NOMO-1 treated with dmso at 0.1 percent for 144 hours (cell line): Measurements from ENCODE around the gene RPL19.

Experiments
- DNase-seq: peaks from one replicate; lab custom pipeline; 2025; ENCODE audit not compliant: unreplicated experiment; lab: John Stamatoyannopoulos, UW

Gene RPL19

DNA sequence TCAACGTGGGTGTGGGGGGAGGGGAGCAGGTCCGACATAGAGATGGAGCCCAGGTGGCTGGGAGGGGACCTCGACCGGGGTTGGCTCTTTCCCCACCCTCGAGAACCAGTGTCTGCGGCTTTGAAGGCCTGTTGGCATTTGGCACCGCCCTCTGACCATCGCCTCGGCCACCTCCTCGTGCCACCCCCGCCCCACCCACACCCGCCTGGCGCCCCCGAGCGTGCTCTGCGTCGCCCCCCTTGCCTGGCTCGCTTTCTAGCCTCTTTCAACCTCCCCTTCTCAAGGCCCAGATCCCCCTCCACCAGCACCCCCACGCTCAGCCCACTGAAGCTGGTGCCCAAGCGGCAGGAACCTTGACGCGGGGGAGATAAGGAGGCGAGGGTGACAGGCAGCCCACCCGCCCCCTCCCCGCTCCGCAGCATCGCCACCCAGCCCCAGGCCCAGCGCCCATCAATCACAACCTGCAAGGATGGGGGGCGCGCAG, 3.2 kb upstream of the RPL19 start:
- peak; percentile 37 for DNase-seq

DNA sequence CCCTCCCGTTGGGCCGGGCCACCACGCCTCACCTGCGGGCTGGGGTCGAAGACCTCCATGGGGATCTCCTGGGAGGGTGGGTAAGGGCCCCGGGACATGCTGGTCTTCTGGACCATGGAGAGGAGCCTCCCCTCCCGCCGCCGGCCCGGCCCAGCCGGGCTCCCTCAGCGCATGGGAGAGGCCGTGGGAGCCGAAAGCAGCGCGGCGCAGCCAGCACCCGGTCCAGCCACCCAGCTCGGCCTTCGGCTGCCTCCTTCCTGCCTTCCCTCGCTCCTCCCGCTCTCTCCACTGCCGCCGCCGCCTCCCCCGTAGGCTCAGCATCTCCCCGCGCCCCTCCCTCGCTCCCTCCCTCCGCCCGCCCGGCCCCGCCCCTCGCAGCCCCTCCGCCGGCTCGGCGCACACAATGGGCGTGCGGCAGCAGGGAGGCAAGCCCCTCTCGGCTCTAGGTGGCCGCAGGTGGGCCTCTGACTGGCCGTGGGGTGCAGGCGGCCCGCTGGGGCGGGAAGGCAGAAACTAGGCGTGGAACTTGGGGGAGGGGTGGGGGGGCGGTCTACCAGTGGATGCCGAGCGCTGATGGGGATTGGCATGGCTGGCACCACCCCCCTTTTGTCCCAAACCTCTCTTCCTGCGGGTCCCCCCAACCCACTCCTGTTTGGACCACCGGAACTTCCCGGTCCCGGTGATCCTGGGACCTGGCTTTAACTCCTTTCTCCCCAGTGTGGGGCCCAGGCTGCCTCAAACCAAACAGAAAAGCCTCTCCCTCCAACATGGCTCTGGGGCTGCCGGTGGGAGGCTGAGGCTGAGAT, 2.5 kb upstream of the RPL19 start, which contains the start of gene CACNB1:
TSS of gene CACNB1 (minus strand) at position 290 of the 806 bp plus-strand sequence. CDS start at position 116, 174 bp downstream.
- DNase-seq, result peak; percentile 52

DNA sequence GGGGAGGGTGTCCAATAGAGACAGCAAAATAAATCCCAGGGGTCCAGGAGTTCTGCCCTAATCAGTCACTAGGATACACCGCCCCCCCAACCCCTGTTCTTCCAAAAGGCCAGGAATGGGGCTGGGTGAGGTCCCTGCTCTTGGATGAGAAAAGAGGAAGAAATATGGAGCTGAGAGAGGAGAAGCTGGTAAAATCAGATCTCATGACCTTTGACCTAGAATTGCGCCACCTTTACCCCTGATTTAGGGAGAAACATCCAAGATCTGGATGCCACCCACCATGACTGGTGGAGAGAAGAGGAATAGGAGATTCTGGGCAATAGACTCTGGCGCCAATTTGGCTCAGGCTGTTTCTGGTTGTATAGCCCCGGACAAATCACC, 1.9 kb upstream of the RPL19 start:
- no peak for DNase-seq

DNA sequence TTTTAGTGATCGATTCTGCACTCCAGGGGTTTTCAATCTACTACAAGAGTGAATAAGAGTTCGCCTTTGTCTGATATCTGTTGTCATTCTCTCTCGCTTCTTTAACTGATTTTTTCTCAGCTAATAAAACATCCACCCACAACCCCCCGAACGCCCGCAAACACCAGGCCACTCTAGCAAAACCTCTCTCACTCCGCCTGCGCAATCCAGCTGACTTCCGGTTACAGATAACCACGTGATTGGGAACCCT, 338 bp upstream of the RPL19 start:
- peak; percentile 93 for DNase-seq

DNA sequence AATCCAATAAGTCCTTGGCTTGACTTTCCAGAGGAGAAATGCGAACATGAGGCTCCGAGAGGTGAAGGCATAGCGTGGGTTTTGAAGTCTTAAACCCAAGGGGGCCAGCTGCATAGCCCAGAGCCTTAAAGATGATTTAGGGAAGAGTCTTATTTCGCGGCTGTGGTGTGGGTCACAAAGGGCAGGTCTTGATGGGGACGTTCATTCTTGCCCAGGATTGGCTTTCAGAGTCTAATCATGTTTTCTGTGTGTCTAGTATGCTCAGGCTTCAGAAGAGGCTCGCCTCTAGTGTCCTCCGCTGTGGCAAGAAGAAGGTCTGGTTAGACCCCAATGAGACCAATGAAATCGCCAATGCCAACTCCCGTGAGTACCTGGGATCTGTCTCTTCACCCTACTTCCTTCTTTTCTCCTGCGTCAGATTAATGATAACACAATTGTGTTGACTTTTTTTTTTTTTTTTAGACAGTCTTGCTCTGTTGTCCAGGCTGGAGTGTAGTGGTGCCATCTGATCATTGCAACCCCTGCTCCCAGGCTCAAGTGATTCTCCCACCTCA, 951 bp downstream of the RPL19 start:
- DNase-seq, result no peak

DNA sequence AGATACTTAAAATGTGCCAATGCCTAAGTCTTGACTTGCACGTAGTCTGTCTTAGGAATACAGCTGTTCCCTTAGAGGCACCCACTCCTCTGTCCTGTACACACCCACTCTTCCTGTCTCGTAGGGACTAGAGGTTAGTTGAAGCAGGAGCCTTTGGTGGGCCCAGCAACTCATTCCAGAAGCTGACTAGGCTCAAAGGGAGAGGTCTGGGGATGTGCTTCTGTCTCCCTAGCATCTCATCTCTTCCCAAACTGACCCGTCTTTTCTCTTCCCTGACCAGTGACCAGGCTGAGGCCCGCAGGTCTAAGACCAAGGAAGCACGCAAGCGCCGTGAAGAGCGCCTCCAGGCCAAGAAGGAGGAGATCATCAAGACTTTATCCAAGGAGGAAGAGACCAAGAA, 4.2 kb downstream of the RPL19 start:
- no peak for DNase-seq

DNA sequence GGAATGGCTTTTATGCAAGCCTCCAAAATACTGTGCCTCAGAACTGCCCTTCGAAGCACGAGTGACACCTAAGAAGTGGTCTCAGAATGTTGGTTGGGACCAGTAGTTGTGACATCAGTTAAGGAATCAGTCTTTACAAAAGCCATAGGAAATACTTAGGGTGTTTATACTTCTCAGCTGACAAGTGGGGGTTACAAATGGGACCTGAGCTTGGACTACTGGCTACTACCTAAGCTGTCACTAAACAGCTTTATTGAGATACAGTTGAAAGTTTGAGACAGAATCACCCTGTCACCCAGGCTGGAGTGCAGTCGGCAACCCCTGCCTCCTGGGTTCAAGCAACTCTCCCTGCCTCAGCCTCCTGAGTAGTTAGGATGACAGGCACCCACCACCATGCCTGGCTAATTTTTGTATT, 5.0 kb downstream of the RPL19 start:
- no peak for DNase-seq

DNA sequence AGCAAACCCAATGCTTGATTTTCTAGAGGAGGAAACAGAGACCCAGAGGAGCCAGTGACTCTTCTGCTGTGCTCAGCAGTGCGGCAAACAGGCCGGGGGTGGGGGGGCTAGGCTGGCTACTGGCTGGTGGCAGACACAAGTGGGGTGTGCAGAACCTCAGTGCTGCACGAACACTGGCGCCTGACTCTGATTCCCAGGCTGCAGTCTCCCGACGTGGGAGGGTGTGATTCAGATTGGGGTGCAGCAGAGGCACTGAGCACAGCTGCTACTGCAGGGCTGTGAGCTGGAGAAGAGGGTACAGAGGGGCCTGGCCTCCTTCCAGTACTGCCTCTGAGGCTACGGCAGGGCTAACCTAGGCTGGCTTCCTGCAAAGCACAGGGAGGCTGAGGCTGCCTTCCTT, 8.1 kb downstream of the RPL19 start:
- no peak for DNase-seq

DNA sequence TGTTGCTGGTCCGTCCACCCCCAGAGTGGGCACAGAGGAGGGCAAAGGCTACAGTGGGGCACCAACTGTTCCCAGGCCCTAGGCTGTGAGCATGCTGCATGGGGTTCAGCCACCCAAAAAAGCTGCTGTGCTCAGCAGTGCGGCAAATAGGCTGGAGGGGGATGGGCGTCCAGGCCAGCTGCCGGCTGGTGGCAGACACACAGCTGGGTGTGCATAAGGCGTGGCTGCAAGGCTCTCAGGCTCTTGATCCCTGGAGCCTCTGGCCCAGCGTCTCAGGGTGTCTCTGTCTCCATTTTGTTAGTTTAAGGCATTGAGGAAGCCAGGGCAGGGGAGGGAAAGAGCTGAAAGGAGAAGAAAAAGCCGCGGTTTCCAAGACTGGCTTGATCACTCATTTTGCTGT, 8.8 kb downstream of the RPL19 start:
- no peak for DNase-seq

DNA sequence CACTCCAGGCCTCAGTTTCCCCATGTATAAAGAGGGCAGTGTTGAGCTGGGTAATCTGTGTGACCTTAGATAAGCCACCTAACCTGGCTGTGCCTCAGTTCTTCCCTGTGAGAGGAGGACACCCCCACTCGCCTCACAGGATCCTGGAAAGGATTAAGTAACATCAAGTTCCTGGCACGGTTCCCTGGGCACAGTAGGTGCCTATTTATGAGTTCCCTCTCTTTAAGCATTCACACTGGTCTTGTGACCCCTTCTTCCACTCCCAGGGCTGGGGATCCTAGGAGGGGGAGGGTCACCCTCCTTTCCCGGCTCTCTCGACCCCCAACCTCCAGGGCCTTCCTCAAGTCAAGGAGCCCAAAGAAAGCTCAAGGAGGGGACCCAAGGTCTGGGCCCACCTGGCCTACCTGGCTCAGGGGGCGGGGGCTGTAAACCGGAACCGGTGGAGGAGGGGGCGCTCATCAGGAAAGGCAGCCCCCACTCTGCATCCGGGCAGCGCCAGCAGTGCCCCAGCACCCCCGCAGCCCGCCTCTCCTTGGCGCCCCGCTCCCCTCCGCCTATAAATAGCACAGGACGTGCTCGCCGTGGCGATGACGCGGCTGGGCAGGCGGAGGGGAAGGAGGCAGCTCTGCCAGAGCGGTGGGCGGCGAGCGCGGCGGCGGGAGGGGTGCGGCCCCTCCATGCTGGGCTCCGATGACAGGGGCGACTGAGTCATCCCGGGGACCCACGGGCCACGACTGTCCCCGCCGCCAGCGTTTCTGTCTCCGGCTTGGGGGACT, 9.4 kb downstream of the RPL19 start:
- no peak for DNase-seq

DNA sequence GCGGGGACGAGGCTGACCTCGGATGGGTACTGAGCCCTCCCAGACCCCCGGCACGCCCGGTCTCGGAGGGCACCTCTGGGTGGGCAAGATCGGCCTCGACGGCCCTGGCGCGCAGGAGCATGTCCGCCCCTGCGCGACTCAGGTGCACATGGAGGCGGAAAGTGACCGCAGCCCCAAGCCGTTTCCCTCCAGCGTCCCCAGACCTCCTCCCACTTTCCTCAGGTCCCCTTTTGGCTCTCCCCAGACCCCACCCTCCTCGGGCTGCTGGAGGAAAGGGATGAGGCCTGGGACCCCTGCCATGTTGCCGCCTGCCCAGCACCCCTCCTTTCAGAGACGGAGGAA, 10.0 kb downstream of the RPL19 start:
- DNase-seq, result no peak

DNA sequence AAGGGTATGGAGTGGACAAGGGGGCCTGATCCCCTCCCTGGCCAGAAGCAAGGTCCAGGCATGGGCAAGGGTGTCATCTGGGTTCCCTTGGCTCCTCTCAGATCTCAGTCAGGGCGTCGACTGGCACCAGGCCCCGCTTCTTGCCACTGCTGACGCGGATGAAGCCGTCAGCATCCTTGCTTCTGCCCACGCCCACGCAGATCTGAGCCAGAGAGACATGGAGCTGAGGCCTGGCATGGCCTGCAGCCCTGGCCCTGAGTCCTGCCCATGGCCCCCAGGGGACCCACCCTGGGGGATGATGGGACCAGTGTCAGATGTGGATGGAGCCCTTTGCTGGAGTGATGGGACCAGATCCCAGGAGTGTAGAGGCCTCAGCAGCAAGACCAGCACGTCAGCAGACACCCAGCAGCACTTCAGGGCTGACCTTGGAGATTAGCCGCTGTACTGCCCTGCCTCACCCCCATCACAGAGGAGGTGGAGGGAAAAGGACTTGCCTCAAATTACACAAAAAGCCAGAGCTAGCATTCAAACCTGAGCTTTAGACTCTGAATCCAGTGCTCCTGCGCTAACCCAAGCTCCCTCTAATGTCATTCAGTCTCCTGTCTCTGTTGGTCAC, 12.2 kb downstream of the RPL19 start:
- no peak for DNase-seq

DNA sequence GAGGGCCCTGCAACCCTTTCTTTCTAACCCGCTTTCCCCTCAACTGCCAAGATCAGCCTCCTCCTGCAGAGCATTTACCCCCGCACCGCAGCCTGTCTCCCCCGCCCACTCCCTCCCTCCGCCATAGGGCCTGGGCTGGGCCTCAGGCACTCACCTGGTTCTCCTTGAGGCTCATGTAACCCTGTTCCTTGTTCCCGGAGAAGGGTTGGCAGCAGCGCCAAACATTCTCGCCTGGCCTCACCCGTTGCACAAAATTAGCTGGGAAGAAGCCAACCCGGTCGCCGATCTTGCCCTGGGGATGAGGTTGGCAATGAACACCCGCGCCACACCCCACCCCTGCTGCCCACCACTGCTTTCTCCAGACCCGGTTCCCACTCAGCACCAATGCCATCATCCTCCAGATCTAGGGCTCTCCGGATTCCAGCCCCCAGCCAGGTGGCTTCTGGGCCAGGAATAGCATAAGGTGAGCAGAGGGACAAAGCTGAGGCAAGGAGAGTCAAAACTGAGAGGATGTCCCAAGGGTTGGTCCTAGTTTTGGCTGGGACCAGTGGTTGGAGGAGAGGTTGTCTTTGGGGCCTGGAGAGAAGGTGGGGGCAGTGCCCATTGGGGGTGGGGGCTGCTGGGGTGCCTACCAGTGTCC, 12.9 kb downstream of the RPL19 start:
- DNase-seq, result no peak

DNA sequence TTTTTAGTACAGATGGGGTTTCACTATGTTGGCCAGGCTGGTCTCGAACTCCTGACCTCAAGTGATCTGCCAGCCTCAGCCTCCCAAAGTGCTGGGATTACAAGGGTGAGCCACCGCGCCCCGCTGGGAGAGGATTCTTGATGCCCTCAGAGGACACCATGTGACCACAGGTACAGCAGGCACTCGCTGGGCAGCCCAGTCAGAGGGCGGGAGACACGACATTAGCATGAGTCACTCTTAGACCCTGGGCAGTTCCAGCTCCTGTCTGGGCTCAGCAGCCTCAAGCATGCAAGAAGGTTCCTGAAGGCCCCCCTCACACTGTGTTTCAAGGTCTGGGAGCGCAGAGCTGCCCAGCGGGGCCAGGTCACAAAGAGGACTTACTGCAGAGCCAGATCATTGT, 13.8 kb downstream of the RPL19 start:
- no peak for DNase-seq

DNA sequence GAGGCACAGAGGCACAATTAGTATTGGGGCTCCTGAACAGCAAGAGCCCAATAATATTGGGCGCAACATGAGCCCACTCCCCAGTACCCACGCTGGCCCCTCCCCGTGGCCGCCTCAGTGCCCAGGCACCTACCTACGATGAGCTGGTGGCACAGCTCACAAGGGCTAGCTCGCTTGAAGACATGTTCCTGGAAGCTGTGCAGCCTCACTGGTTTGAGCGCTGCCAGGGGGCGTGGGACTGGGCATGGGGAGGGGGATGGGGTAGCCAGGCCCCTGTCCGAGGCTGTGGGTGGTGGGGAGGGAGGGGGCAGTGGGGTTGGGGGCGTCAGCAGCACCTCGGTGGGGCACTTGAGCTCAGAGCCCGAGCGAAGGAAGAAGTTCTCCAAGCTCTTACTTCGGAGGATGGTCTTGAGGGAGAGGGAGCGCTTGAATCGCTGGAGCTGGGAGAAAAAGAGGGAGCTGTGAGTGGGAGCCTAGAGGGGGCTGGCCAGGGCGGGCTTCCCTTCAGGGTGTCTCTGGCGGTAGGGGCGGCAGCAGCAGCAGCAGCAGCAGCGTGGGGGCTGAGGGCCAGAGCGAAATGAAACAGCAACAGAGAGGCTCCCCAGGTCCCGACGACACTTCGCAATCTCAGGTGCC, 17.8 kb downstream of the RPL19 start:
- DNase-seq, result no peak

DNA sequence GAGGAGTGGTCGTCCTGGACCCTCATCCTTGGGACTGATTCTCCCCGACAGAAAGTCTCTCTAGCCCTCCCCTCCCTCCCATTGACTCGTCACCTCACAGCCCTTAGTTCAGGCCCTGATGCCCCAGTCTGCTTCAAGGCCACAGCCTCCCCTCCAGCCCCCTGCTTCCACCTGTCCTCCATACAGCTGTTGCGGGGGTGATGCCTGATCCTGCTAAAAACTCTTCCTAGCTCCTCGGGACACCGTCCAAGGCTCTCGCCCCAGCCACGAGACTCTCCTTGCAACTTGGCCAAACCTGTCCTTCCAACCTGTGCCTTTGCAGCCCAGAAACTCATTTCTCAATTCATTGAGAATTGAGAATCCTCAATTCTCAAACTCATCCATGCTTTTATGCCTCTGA, 18.8 kb downstream of the RPL19 start:
- no peak for DNase-seq

DNA sequence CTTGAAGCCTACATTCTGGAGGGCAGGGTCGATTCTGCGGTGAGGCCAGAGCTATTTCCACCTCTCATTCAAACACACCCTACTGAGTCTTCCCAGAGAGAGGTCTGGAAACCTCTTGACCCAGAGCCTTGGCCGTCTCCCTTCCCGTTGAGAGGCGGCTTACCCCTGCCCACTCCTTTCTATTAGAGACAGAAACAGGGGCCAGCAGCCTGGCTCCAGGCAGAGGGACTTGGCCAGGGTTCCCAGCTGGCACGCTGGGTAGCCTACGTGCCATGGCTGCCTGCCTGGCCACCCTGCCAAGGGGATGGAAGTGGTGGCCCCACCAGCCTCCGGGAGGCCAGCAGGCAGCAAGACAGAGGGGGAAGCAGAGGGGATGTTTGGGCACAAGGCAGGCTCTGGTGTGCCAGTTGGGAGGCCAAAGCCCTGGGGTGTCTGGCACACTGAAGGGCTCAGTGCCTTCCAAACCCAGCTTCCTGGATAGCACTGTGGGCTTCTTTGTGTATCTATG, 19.6 kb downstream of the RPL19 start:
- DNase-seq, result no peak

DNA sequence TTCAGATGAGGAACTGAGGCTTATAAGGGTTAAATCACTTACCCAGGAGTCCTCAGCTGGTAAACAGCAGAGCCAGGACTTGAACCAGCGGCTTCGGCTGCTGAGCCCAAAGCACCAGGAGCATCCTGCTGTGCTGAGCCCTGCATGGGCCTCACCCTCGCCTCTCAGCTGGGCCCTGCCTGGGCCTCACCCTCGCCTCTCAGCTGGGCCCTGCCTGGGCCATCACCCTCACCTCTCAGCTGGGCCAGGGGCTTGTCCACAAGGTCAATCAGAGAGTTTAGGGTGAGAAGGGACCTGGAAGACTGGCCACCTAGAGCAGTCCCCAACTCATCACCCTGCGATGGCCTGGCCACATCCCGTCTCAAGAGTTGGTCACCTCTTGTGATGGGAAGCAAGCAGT, 21.5 kb downstream of the RPL19 start:
- DNase-seq, result no peak

DNA sequence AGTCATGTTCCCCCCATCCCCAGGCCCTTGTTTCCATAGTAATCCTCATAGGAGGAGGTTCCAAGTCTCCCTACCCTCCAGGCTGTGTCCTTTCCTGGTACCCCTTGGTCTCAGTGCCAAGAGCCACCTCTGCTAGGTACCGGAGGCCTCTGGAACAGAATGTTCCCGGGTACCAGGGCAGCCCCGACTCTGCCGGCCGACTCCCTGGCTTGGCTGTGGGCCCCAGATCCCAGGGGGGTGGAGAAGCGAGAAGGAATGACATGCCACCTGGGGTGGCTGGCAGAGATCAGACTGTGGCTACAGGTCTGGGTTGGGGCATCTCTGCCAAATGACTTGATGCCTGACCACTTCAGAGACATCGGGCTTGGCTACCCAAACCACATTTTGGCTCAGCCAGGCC, 22.1 kb downstream of the RPL19 start:
- DNase-seq, result no peak

DNA sequence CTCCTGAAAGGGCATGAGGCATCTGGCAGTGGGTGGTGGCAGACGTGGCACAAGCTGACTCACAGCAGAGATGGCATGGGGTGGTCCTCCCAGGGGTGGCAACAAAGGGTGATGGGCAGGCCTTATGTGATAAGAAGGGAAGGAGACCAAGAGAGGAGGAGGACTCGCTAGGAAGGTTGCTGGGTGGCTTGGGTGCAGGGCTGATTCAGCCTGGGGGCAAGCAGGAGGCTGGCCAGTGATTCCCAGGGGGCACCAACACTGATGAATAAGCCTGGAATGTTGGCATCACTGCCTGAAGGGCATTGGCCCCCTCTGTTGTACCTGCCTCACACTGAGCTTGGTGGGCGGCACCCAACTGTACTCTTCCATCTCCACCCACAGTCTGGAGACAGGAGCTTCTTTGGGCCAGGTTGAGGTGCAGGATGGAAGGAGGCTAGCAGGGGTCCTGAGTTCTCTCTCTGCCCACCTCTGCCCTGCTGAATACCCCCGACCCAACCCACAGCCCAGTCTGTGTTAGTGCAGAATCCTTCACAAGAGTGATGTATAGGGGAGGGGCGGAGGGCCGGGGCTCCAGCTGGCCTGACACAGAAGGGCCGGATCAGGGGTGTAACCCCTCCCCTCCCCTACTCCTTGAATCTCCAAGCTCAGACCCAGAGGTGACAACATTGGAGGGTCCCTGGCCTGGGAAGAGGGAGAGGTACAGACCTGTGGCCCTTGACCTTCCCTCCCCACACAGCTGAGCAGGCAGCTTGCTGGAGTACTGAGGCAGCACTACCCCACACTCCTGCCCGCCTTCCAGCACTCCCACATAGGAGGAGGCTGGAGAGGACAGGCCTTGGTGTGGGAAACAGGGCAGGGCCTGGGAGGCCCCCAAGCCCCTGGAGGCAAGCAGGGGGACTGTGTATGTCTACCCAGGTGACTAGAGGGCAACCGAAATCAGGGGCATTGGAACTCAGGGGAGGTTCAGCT, 23.1 kb downstream of the RPL19 start:
- DNase-seq, result no peak
